ENCODE data around the gene C19orf85.

GRCh38 chr19:55478364-55478763 is 13.8 kb upstream of the C19orf85 start:
- TF ChIP-seq CTCF (IDR thresholded peaks at IDR 0.05), result no peak
- no peak for TF ChIP-seq POLR2A (IDR thresholded peaks at IDR 0.05)
- no peak for TF ChIP-seq EP300 (IDR thresholded peaks at IDR 0.05)

Data from tibial nerve (tissue), 4 donors.